ENCODE data around the gene APMAP. TPM values are rescaled to one million over a fixed set of nuclear protein-coding genes. Genes with fewer than 3 reads are reported as not detected.
"Not testable (repeated sequence)": the region's sequence is repeated elsewhere in the genome, so short reads cannot be mapped to it uniquely, and the experiment has no call there.

The APMAP gene
- total and polyA plus RNA-seq, 3 donors from 2014 or later: 92.3 to 135 (median 105) TPM

DNA sequence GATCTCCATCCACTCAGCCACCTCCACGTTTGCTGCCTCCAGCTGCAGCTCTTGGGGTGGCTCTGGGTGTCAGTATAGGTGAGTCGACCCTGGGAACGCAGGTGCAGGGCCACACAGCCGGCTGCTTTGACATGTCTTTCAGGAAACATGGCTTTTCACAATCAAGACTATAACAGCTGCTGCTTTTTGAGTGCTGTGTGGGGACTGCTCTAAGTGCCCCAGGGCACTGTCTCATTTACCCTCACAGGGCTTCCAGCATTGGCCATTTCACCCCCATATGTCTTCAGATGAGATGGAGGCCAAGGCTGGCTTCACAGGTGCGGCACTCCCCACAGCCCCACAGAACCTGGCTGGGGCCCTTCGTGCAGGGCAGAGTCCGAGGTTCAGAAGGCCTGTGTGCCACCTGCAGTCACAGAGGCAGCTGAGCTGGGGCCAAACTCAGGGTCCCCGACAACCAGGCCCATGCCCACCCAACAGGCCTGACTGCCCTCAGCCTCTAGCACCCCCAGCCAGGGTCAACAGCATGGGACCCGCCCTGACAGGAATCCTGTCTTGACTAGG lies 58.4 kb downstream of the APMAP start:
- intact Hi-C loops (cut with DNase I; ENCODE audit: low total_unique reads): no loop called here
- no peak overlapping the region for H3K27ac ChIP-seq
- no peak overlapping the region for H3K4me3 ChIP-seq
- DNase-seq: no peak
- H3K9me3 ChIP-seq: no peaks in the 10 kb centered on the region
- peaks cover 9% of the 10 kb centered on the region for H3K4me1 ChIP-seq
- TF ChIP-seq, protein P1, sequence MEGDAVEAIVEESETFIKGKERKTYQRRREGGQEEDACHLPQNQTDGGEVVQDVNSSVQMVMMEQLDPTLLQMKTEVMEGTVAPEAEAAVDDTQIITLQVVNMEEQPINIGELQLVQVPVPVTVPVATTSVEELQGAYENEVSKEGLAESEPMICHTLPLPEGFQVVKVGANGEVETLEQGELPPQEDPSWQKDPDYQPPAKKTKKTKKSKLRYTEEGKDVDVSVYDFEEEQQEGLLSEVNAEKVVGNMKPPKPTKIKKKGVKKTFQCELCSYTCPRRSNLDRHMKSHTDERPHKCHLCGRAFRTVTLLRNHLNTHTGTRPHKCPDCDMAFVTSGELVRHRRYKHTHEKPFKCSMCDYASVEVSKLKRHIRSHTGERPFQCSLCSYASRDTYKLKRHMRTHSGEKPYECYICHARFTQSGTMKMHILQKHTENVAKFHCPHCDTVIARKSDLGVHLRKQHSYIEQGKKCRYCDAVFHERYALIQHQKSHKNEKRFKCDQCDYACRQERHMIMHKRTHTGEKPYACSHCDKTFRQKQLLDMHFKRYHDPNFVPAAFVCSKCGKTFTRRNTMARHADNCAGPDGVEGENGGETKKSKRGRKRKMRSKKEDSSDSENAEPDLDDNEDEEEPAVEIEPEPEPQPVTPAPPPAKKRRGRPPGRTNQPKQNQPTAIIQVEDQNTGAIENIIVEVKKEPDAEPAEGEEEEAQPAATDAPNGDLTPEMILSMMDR (IDR thresholded peaks at IDR 0.05): no peak
- no peak for TF ChIP-seq POLR2A (IDR thresholded peaks at IDR 0.05)
- WGBS, 2 donors: 79 to 80% methylated on average over 5 of the region's 9 CpGs
- no peaks in the 10 kb centered on the region for H3K27me3 ChIP-seq
- H3K36me3 ChIP-seq (ENCODE audit: low read depth, missing control alignments): no peaks in the 10 kb centered on the region

DNA sequence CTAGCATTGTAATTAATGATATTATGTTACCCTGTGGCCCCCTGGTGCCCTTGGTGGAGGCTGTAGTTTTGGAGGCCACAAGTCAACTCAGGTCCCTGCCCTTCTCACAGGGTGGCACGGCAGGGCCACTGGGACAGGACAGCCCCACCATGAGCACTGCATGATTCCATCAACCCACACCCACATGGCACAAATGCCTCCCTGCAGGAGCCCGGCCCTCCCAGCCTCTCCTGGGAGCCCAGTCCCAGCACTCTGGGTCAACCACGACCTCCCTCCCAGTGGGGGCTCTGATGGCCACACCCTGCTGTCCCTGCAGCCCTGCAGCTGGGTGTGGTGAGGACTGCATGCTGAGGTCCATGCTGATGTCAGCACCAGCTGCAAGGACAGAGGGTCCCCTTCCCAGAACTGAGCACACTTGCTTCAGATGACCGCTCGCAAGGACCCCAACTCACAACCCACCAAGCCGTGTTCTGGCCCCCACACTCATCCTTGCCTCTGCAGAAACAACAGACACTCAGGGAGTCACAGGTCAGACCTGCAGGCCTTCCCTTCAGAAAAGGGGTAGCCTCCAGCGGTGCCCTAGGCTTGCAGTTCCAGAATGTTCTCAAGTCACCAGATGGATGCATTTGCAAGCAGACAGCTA lies 59.2 kb downstream of the APMAP start:
- 59 to 87% methylated on average over 2 to 6 of the region's 7 CpGs for WGBS, 2 donors
- TF ChIP-seq, protein P1 (IDR thresholded peaks at IDR 0.05): no peak
- no peak for TF ChIP-seq POLR2A (IDR thresholded peaks at IDR 0.05)
- H3K27ac ChIP-seq: no peak overlapping the region
- H3K27me3 ChIP-seq: no peaks in the 10 kb centered on the region
- no peak overlapping the region for H3K4me3 ChIP-seq
- DNase-seq: no peak
- no peaks in the 10 kb centered on the region for H3K9me3 ChIP-seq
- intact Hi-C loops (cut with DNase I; ENCODE audit: low total_unique reads): no loop called here
- peaks cover 9% of the 10 kb centered on the region for H3K4me1 ChIP-seq
- H3K36me3 ChIP-seq (ENCODE audit: low read depth, missing control alignments): no peaks in the 10 kb centered on the region

DNA sequence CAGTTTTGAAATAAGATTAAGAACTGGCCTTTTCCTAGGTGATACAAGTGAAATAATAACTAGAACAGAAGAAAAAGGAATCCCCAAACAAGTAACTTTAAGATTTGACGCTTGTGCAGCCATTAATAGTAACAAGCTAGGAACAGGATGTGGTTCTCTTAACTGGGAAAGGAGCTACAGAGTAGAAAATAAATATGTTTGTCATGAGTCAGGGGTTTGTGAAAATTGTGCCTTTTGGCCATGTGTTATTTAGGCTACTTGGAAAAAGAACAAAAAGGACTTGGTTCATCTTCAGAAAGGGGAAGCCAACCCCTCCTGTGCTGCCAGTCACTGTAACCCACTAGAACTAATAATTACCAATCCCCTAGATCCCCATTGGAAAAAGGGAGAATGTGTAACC lies 60.7 kb downstream of the APMAP start:
- not testable (repeated sequence) for H3K4me1 ChIP-seq
- 16 to 24% methylated on average over 1 of the region's 1 CpG for WGBS, 2 donors

DNA sequence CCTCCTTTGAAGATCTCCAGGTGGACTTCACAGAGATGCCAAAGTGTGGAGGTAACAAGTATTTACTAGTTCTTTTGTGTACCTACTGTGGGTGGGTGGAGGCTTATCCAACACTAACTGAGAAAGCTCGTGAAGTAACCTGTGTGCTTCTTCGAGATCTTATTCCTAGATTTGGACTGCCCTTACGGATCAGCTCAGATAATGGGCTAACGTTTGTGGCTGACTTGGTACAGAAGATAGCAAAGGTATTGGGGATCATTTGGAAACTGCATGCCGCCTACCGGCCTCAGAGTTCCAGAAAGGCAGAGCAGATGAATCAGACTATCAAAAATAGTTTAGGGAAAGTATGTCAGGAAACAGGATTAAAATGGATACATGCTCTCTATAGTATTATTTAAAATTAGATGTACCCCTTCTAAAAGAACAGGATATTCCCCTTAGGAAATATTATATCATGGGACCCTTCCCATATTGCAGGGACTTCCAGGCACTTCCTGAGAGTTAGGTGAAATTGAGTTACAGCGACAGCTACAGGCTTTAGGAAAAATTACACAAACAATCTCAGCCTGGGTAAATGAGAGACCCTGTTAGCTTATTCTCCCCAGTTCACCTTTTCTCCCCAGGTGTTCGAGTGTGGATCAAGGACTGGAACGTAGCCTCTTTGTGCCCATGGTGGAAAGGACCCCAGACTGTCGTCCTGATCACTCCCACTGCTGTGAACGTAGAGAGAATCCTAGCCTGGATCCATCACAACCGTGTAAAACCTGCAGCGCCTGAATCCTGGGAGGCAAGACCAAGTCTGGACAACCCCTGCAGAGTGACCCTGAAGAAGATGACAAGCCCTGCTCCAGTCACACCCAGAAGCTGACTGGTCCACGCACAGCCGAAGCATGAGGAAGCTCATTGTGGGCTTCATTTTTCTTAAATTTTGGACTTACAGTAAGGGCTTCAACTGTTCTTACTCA lies 61.5 kb downstream of the APMAP start:
- H3K4me3 ChIP-seq: not testable (repeated sequence)

More for the DNA sequence above, 60.7 kb downstream of the APMAP start:
- H3K9me3 ChIP-seq; intact Hi-C loops (cut with DNase I; ENCODE audit: low total_unique reads); DNase-seq; H3K4me3 ChIP-seq; H3K36me3 ChIP-seq (ENCODE audit: low read depth, missing control alignments); H3K27me3 ChIP-seq: not testable (repeated sequence)
- H3K27ac ChIP-seq: peak overlapping the region in 1 of 2 donors; percentile 39

DNA sequence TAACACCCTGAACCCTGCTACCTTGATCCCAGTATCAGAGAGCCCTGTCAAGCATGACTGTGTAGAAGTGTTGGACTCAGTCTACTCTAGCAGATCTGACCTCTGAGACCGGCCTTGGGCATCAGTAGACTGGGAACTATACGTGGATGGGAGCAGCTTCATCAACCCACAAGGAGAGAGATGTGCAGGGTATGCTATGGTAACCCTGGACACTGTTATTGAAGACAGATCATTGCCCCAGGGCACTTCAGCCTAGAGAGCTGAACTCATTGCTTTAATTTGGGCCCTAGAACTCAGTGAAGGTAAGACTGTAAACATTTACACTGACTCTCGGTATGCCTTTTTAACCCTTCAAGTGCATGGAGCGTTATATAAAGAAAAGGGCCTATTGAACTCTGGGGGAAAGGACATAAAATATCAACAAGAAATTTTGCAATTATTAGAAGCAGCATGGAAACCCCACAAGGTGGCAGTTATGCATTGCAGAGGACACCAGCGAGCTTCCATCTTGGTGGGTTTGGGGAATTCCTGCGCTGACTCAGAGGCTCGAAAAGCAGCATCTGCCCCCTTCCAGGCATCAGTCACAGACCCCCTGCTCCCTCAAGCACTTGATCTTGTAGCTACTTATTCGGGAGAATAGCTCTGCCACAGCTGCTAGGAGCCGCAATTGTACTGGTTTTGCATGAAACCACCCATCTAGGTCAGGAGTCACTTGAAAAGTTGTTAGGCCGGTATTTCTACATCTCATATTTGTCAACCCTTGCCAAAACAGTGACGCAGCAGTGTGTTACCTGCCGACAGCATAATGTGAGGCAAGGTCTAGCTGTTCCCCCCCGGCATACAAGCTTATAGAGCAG lies 62.5 kb downstream of the APMAP start:
- H3K27me3 ChIP-seq; H3K4me3 ChIP-seq; H3K9me3 ChIP-seq; intact Hi-C loops (cut with DNase I; ENCODE audit: low total_unique reads); DNase-seq; H3K27ac ChIP-seq; H3K36me3 ChIP-seq (ENCODE audit: low read depth, missing control alignments); H3K4me1 ChIP-seq: not testable (repeated sequence)
- WGBS, 2 donors: 72 to 80% methylated on average over 13 of the region's 13 CpGs

More for the DNA sequence above, 61.5 kb downstream of the APMAP start:
- H3K4me1 ChIP-seq; H3K36me3 ChIP-seq (ENCODE audit: low read depth, missing control alignments); H3K27ac ChIP-seq; H3K9me3 ChIP-seq; intact Hi-C loops (cut with DNase I; ENCODE audit: low total_unique reads); DNase-seq; H3K27me3 ChIP-seq: not testable (repeated sequence)
- WGBS, 2 donors: 67 to 82% methylated on average over 15 of the region's 15 CpGs
- TF ChIP-seq, protein P1 (IDR thresholded peaks at IDR 0.05): peak in 2 of 3 experiments; percentile 14 to 25

DNA sequence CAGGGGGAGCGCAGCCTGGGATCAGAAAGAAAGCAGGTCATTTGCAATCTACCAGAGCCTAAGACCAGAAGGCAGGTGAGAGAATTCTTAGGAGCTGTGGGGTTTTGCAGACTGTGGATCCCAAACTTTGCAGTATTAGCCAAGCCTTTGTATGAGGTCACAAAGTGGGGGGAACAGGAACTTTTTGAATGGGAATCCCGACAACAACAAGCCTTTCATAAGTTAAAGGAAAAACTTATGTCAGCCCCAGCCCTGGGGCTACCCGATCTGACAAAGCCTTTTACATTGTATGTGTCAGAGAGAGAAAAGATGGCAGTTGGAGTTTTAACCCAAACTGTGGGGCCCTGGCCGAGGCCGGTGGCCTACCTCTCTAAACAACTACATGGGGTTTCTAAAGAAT lies 63.3 kb downstream of the APMAP start:
- 76 to 90% methylated on average over 5 of the region's 5 CpGs for WGBS, 2 donors
- DNase-seq; intact Hi-C loops (cut with DNase I; ENCODE audit: low total_unique reads); H3K9me3 ChIP-seq; H3K4me1 ChIP-seq; H3K27me3 ChIP-seq; H3K36me3 ChIP-seq (ENCODE audit: low read depth, missing control alignments); H3K4me3 ChIP-seq; H3K27ac ChIP-seq: not testable (repeated sequence)

DNA sequence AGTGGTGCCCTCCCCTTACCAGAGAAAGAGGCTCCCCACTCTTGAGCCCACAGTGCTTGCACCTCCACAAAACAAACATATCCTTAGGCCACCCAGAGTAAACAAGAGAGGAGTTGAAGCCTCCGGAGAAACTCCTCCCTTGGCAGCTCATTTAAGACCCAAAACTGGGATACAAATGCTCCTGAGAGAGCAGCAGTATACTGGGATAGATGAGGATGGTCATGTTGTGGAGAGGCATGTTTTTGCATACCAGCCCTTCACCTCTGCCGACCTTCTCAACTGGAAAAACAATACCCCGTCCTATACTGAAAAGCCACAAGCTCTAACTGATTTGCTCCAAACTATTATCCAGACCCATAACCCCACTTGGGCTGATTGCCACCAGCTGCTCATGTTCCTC lies 71.8 kb downstream of the APMAP start:
- H3K4me3 ChIP-seq; DNase-seq; H3K9me3 ChIP-seq; H3K27me3 ChIP-seq; H3K4me1 ChIP-seq; intact Hi-C loops (cut with DNase I; ENCODE audit: low total_unique reads); H3K36me3 ChIP-seq (ENCODE audit: low read depth, missing control alignments); H3K27ac ChIP-seq: not testable (repeated sequence)
- 38 to 65% methylated on average over 3 of the region's 3 CpGs for WGBS, 2 donors

DNA sequence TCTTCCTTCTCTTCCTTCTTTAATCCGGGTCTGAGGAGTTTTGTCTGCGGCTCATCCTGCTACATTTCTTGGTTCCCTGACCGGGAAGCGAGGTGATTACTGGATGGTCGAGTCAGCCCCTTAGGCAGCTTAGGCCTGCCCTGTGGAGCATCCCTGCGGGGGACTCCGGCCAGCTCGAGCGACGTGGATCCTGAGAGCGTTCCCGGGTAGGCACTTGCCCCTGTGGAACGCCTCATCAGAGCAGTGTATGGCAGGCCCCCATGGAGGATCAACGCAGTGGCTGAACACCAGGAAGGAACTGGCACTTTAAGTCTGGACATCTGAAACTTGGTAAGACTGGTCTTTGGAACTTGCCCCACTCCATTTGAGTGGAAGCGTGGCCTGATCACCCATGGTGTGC lies 72.9 kb downstream of the APMAP start:
- H3K27me3 ChIP-seq; H3K9me3 ChIP-seq; H3K4me1 ChIP-seq; H3K4me3 ChIP-seq; H3K36me3 ChIP-seq (ENCODE audit: low read depth, missing control alignments); intact Hi-C loops (cut with DNase I; ENCODE audit: low total_unique reads); DNase-seq; H3K27ac ChIP-seq: not testable (repeated sequence)
- 72 to 94% methylated on average over 7 to 14 of the region's 15 CpGs for WGBS, 2 donors

Measured in testis (tissue), 3 donors.